ACC112 (cell line): ENCODE results near the gene TGFBI.

ENCODE experiments used
- H2AFZ ChIP-seq: fragments of 200-600 bp; sonication (generic); one replicate; pipeline ENCODE4 v1.6.0; 2017; ENCODE audit warnings: antibody characterized with exemption, low read length; ENCODE audit not compliant: unreplicated experiment
- H3K27ac ChIP-seq: fragments of 200-600 bp; sonication (generic); 2 replicates; pipeline ENCODE4 v1.5.1; 2014; ENCODE audit warnings: low read depth, mild to moderate bottlenecking, antibody characterized with exemption, low read length, moderate library complexity
- H3K27me3 ChIP-seq: fragments of 200-600 bp; sonication (generic); 2 replicates; pipeline ENCODE4 v1.6.1; 2014; ENCODE audit warnings: mild to moderate bottlenecking, antibody characterized with exemption, low read length, moderate library complexity, mixed read lengths; ENCODE audit not compliant: insufficient read depth
- H3K36me3 ChIP-seq: fragments of 200-600 bp; sonication (generic); 2 replicates; pipeline ENCODE4 v1.6.1; 2016; ENCODE audit warnings: mild to moderate bottlenecking, antibody characterized with exemption, low read length, moderate library complexity, mixed read lengths; ENCODE audit not compliant: insufficient read depth
- H3K4me1 ChIP-seq: fragments of 200-600 bp; sonication (generic); one replicate; pipeline ENCODE4 v1.6.1; 2016; ENCODE audit warnings: low read length, mixed read lengths; ENCODE audit not compliant: insufficient read depth, unreplicated experiment, control insufficient read depth
- H3K4me3 ChIP-seq: fragments of 200-600 bp; sonication (generic); 2 replicates; pipeline ENCODE4 v1.5.1; 2014; ENCODE audit warnings: mild to moderate bottlenecking, low read depth, low read length
- H3K79me2 ChIP-seq: fragments of 200-600 bp; sonication (generic); one replicate; pipeline ENCODE4 v1.6.0; 2016; ENCODE audit warnings: low read length; ENCODE audit not compliant: control insufficient read depth, unreplicated experiment, insufficient read depth

The TGFBI gene

DNA sequence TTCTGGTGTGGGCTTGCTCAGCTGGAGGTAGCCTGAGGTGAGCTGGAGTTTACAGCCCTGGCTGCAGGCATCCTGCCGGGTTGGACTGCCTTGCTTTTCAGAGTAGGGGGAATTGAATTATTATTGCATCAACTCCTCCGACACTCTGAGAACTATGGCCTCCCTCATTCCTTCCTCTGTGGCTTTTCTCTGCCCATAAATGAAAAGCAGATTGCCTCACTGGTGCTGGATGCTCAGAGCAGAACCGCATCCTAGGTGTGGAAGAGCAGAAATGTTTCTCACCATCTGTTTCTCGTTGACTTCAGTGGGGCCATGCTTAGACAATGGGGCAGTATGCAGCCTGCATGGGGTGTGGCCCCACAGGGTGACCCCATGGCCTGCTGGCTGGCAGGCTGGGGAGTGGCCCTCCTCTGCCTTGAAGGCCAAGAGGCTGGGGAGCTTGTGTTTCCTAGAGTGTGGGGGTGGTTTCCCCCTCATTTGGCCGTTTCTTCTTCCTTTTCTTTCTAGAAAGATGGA is 27.3 kb upstream of the TGFBI start:
- Histone ChIP-seq H3K27me3 (no peaks in the 10 kb centered on the region), H3K36me3 (no peaks in the 10 kb centered on the region), H3K79me2 (no peaks in the 10 kb centered on the region), H3K4me1 (peaks cover 59% of the 10 kb centered on the region), H2AFZ (peak overlapping the region; percentile 2), H3K27ac (no peak overlapping the region), H3K4me3 (no peak overlapping the region)

DNA sequence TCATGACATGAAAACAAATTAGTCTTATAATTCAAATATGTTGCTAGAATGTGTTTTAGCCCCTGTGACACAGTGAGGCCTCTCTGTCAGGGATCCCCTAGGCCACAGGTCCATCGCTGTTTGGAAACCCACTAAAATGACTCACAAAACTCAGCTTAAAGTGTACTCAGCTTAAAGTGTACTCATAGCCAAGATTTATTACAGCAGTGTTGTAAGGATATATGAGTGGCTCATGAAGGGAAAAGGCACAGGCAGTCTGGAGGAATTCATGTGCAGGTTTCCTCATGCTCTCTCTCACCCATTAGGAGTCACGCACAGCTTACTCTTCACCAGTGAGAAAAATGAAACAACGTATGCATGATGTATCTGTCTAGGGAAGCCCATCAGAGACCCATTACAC is 24.4 kb upstream of the TGFBI start:
- H2AFZ ChIP-seq = no peak overlapping the region
- no peaks in the 10 kb centered on the region for H3K27me3 ChIP-seq
- H3K4me3 ChIP-seq = no peak overlapping the region
- peaks cover 67% of the 10 kb centered on the region for H3K4me1 ChIP-seq
- no peaks in the 10 kb centered on the region for H3K79me2 ChIP-seq
- peak overlapping the region; percentile 98 for H3K27ac ChIP-seq
- H3K36me3 ChIP-seq = no peaks in the 10 kb centered on the region

DNA sequence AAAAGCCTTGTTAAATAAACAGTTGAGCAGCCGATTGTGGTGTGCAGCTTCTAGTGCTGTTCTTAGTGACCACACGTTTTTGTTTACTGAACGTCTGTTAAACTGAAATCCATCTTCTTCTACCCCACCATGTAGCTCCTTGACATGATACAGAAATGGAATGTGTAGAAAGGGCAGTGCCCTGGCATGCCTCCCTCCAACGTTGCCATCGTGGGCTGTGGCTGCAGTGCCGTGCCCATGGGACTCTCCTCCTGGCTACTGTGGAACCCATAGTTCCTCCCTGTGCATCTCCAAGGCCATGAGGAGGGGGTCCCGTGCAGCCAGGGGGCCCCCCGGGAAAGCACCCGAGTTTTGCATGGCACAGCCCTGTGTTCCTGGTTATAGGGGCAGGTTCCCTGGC is 23.3 kb upstream of the TGFBI start:
- H3K4me1 ChIP-seq = peaks cover 62% of the 10 kb centered on the region
- no peaks in the 10 kb centered on the region for H3K36me3 ChIP-seq
- H3K27me3 ChIP-seq = no peaks in the 10 kb centered on the region
- H3K79me2 ChIP-seq = no peaks in the 10 kb centered on the region
- H2AFZ ChIP-seq = no peak overlapping the region
- H3K4me3 ChIP-seq = peak overlapping the region; percentile 44; the same call in 1 of the 2 replicates
- H3K27ac ChIP-seq = peak overlapping the region; percentile 98

DNA sequence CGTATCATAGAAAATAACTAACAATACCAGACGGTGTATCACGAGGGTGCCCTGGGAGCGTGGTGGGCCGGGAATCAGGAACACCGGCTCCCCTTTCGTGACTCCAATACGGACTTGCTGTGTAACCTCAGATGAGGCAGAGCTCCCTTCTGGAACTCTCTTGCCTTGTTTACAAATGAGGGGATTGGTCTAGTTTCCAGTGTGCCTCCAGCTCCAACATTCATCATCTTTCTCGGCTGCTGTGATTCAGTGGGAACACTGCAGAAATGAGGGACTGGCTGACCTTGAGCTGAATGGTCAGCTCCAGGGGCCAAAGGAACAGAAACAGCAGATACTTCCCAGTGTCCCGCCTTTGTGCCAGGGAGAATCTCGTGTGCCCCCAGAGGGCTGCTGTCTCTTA is 22.6 kb upstream of the TGFBI start:
- peak overlapping the region; percentile 98 for H3K27ac ChIP-seq
- H3K4me1 ChIP-seq = peaks cover 64% of the 10 kb centered on the region

DNA sequence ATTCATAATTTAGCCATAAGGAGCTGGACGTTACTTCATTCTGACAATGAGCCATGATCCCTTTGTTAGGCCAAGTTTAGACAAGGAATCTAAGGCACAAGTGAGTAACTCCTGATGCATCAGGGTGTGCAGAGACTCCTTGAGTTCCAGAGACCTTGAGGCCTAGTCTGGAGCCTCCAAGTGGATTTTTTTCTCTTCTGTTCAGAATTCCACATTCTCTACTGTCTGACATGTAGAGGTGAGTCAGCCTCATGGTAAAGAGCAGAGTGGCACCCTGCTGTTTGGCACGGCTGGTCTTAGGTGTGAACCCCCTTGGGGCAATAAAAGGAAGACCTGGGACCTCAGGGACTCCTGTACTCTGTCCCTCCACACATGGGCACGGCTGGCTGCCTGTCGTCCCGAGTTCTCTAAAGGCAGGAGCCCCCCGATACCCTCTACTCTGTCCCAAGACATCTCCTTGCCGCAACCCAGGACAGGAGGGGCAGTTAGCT is 22.0 kb upstream of the TGFBI start:
- Histone ChIP-seq H3K4me3 (no peak overlapping the region), H3K36me3 (no peaks in the 10 kb centered on the region), H3K27me3 (no peaks in the 10 kb centered on the region), H3K79me2 (no peaks in the 10 kb centered on the region), H3K27ac (peak overlapping the region; percentile 98), H2AFZ (peak overlapping the region; percentile 34), H3K4me1 (peaks cover 64% of the 10 kb centered on the region)

More for the DNA sequence above, 22.6 kb upstream of the TGFBI start:
- H3K79me2 ChIP-seq = no peaks in the 10 kb centered on the region
- H3K36me3 ChIP-seq = no peaks in the 10 kb centered on the region
- peak overlapping the region; percentile 44; the same call in 1 of the 2 replicates for H3K4me3 ChIP-seq
- H2AFZ ChIP-seq = peak overlapping the region; percentile 34
- no peaks in the 10 kb centered on the region for H3K27me3 ChIP-seq

DNA sequence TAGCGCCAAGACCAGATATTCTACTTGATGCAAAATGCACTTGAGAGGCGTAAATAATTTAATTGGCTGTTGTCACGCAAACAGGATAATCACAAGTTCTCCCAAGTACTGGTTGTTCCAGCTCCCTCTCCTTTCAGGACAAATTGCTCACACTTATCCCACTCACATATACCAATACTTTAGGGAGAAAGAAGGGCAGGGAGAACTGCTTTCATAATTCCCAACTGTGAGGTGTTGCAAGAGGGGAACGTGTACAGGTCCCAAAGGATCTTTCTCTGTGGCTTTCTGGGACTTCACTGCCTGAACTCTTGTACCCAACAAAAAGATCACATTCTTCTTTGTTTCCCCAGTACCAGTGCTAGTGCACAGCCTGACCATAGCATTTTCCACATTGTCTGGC is 21.5 kb upstream of the TGFBI start:
- Histone ChIP-seq H2AFZ (no peak overlapping the region), H3K27me3 (no peaks in the 10 kb centered on the region), H3K4me1 (peaks cover 64% of the 10 kb centered on the region), H3K27ac (peak overlapping the region; percentile 98), H3K4me3 (no peak overlapping the region; the same call in 1 of the 2 replicates), H3K79me2 (no peaks in the 10 kb centered on the region), H3K36me3 (no peaks in the 10 kb centered on the region)

DNA sequence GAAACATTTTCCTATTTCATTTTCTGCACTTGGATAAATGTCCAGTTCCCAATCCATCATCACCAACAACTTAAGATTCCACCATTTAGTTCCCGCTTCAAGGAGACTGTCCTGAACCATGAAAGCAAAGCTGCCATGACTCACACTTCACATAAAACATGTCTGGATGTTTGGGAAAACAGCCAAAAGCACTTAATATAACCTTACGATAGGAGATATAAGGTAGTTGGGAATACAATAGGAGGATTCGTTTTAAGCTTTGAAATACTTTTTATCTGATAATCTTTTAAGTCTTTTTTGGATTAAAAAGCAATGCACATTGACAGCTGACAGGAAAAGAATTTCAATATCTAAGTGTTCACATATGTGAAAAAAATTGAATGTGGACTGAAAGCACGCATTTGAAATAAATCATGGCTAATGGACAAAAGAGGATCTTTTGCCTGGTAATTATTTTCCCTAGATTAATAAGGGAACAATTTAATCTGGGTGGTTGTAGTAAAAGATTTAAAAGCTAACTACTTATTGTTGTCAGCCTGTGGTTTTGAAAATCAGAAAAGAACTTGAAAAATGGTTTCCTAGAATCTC is 17.3 kb upstream of the TGFBI start:
- H3K27me3 ChIP-seq = no peaks in the 10 kb centered on the region
- H3K4me1 ChIP-seq = peaks cover 82% of the 10 kb centered on the region
- no peaks in the 10 kb centered on the region for H3K79me2 ChIP-seq
- H3K36me3 ChIP-seq = no peaks in the 10 kb centered on the region
- H3K27ac ChIP-seq = peak overlapping the region; percentile 99
- peak overlapping the region; percentile 63 for H2AFZ ChIP-seq
- 0 out of 2 replicates have a peak overlapping the region, but pooled peaks have one; percentile 25 for H3K4me3 ChIP-seq

DNA sequence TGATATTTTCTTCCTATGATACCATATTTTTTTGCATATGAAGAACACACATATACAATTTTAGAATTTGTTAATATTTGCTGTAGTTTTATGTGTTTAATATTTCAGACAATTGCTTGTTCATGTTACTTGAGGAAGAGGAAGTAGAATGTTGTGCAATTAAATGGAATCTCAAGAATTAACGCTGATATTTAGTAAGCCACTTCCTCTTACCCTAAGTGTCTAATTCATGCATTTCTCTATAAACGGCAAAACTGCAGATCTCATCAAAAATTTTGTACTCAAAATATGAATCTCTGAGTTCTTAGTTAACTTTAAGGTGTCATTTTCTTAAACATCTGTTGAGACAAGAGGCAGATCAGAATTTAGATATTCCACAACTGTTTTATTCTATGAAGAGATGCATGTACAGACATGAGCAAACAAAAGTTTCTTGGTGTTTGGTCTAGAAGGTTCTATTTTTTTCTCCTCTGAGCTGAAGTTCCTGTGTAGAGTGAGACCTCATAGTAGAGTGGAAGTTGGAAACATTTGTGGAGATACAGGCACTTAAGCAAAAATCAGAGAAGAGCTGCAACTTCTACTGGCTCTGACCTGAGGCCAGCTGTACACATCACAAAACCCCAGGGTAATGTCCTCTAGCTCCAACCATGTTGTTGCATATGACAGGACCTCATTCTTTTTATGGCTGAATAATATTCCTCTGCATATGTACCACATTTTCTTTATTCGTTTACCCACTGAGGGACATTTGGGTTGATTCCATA is 16.6 kb upstream of the TGFBI start:
- H2AFZ ChIP-seq = no peak overlapping the region
- peaks cover 80% of the 10 kb centered on the region for H3K4me1 ChIP-seq
- peak overlapping the region; percentile 99 for H3K27ac ChIP-seq
- no peaks in the 10 kb centered on the region for H3K79me2 ChIP-seq
- peak overlapping the region; percentile 25; the same call in 1 of the 2 replicates for H3K4me3 ChIP-seq
- no peaks in the 10 kb centered on the region for H3K36me3 ChIP-seq
- no peaks in the 10 kb centered on the region for H3K27me3 ChIP-seq

DNA sequence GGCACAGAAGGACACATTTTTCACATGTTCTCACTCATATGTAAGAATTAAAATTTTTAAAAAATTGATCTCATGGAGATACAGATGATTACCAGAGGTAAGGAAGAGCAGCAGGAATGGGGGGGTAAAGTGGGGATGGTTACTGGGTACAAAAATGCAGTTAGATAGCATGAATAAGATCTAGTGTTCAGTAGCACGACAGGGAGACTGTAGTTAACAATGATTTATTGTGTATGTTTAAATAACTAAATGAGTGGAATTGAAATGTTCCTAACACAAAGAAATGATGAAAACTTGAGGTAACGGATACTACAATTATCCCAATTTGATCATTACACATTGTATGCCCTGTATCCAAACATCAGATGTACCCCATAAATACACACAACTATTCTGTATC is 15.2 kb upstream of the TGFBI start:
- Histone ChIP-seq H3K36me3 (no peaks in the 10 kb centered on the region), H2AFZ (no peak overlapping the region), H3K27ac (peak overlapping the region; percentile 99), H3K4me3 (no peak overlapping the region), H3K27me3 (no peaks in the 10 kb centered on the region), H3K79me2 (no peaks in the 10 kb centered on the region), H3K4me1 (peaks cover 80% of the 10 kb centered on the region)

DNA sequence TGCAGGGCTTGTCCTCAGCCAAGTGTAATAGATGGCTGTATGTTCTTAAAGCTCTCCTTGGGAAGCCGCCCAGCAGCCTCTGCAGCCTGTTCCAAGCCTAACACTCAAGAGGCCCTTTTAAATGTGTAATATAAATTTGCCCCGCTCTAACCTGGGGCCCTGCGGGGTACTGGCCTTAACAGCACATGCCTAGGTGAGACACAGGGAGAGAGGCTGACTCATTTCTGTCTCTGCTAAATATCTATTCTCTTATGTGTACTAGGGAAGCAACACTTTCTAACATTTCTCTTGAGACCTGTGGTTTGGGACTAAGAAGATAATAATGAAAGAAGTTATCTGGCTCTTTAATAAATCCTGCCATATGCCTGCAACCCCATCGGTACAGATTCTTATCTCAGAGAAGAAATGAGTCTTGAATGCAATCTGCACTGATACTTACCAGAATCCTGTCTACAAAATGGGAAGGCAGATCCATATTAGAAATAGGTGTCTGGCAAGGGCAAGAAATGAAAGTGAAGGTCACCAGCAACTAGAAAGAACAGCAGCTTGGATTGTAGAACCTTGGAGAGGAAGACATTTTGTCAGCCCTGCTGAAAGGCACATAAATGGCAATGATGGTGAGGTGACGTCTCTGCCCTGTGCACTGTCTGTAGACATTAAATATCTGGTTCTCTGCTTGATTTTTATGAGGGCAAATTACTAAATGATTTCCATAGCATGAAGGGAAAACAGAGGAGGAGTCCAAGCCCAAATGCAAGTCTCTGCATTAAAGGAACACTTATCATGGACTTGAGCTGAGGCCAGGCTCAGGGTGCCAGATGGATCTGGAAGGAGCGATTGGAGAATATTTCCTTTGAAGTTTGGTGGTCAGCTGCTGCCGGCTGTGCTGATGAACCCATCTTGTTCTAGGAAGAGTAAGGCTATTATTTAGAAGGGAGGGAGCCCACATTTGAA is 14.5 kb upstream of the TGFBI start:
- peaks cover 84% of the 10 kb centered on the region for H3K4me1 ChIP-seq

More for the DNA sequence above, 14.5 kb upstream of the TGFBI start:
- H3K27me3 ChIP-seq = no peaks in the 10 kb centered on the region
- no peaks in the 10 kb centered on the region for H3K36me3 ChIP-seq
- H3K79me2 ChIP-seq = no peaks in the 10 kb centered on the region
- H3K27ac ChIP-seq = peak overlapping the region; percentile 99
- no peak overlapping the region for H2AFZ ChIP-seq
- peak overlapping the region; percentile 27 for H3K4me3 ChIP-seq
